SU-DHL-6 (cell line): ENCODE data around the gene PITPNC1.

ENCODE experiments used
- EZH2phosphoT487 ChIP-seq: fragments of 200-600 bp; sonication (generic), shearing (Covaris generic); conservative IDR thresholded peaks from 2 replicates; pipeline ENCODE4 v1.6.1; 2018; ENCODE audit warnings: mild to moderate bottlenecking, antibody characterized with exemption, low read length, moderate library complexity, mixed read lengths
- TF ChIP-seq, protein P1 (sequence below): fragments of 200-600 bp; sonication (generic); IDR thresholded peaks from one replicate; pipeline ENCODE4 v1.5.1; 2017; ENCODE audit warnings: antibody characterized with exemption, mild to moderate bottlenecking, low read length, moderate library complexity; ENCODE audit not compliant: insufficient read depth, poor library complexity, severe bottlenecking

DNA sequence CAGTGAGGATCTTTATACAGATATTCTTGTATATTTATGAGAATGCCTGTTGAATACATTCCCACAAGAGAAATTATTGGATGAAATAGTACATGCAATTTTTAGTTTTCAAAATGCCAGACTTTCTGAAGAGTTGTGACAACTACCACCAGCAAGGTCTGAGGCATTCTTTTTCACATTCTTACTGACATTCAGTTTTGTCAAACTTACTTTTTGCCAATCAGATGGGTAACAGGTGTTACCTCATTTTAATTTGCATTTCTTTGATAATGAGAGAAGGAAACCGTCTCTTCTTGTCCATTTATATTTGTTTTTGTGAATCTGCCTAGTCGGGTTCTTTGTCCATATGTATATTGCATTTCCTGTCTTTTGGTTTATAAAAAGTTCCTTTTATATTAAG, 364.9 kb downstream of the PITPNC1 start:
- TF ChIP-seq, protein P1, sequence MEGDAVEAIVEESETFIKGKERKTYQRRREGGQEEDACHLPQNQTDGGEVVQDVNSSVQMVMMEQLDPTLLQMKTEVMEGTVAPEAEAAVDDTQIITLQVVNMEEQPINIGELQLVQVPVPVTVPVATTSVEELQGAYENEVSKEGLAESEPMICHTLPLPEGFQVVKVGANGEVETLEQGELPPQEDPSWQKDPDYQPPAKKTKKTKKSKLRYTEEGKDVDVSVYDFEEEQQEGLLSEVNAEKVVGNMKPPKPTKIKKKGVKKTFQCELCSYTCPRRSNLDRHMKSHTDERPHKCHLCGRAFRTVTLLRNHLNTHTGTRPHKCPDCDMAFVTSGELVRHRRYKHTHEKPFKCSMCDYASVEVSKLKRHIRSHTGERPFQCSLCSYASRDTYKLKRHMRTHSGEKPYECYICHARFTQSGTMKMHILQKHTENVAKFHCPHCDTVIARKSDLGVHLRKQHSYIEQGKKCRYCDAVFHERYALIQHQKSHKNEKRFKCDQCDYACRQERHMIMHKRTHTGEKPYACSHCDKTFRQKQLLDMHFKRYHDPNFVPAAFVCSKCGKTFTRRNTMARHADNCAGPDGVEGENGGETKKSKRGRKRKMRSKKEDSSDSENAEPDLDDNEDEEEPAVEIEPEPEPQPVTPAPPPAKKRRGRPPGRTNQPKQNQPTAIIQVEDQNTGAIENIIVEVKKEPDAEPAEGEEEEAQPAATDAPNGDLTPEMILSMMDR, result no peak
- TF ChIP-seq EZH2phosphoT487, result no peak
